ENCODE data around the gene CFB. TPM values are rescaled to one million over a fixed set of nuclear protein-coding genes. Genes with fewer than 3 reads are reported as not detected.
A peak's percentile ranks its signal among the peaks of the same experiment; 100 is the strongest.

The CFB gene
- total and polyA plus RNA-seq, 9 of the 15 experiments (the other 6 are each of a cell fraction or from before 2014, with no cell fraction given), result 0.08 to 0.91 (median 0.22) TPM; not detected in 4

GRCh38 chr6:31897612-31898382, 48.1 kb upstream of the CFB start, which contains the start of gene EHMT2 (continued):
- TF ChIP-seq PYGO2 (tag; IDR thresholded peaks at IDR 0.05), result no peak
- TF ChIP-seq THRB (CRISPR knock-in tag; conservative IDR thresholded peaks at IDR 0.05), result no peak
- TF ChIP-seq RBM15 (IDR thresholded peaks at IDR 0.05; ENCODE audit: insufficient read depth, low read length), result no peak
- TF ChIP-seq ADNP (tag; IDR thresholded peaks at IDR 0.05), result no peak
- TF ChIP-seq RNF2 (IDR thresholded peaks at IDR 0.05), result no peak
- no peak for TF ChIP-seq SMAD3 (CRISPR knock-in tag; conservative IDR thresholded peaks at IDR 0.05)
- TF ChIP-seq ZBTB12 (CRISPR knock-in tag; IDR thresholded peaks at IDR 0.05), result no peak
- TF ChIP-seq, protein P1, sequence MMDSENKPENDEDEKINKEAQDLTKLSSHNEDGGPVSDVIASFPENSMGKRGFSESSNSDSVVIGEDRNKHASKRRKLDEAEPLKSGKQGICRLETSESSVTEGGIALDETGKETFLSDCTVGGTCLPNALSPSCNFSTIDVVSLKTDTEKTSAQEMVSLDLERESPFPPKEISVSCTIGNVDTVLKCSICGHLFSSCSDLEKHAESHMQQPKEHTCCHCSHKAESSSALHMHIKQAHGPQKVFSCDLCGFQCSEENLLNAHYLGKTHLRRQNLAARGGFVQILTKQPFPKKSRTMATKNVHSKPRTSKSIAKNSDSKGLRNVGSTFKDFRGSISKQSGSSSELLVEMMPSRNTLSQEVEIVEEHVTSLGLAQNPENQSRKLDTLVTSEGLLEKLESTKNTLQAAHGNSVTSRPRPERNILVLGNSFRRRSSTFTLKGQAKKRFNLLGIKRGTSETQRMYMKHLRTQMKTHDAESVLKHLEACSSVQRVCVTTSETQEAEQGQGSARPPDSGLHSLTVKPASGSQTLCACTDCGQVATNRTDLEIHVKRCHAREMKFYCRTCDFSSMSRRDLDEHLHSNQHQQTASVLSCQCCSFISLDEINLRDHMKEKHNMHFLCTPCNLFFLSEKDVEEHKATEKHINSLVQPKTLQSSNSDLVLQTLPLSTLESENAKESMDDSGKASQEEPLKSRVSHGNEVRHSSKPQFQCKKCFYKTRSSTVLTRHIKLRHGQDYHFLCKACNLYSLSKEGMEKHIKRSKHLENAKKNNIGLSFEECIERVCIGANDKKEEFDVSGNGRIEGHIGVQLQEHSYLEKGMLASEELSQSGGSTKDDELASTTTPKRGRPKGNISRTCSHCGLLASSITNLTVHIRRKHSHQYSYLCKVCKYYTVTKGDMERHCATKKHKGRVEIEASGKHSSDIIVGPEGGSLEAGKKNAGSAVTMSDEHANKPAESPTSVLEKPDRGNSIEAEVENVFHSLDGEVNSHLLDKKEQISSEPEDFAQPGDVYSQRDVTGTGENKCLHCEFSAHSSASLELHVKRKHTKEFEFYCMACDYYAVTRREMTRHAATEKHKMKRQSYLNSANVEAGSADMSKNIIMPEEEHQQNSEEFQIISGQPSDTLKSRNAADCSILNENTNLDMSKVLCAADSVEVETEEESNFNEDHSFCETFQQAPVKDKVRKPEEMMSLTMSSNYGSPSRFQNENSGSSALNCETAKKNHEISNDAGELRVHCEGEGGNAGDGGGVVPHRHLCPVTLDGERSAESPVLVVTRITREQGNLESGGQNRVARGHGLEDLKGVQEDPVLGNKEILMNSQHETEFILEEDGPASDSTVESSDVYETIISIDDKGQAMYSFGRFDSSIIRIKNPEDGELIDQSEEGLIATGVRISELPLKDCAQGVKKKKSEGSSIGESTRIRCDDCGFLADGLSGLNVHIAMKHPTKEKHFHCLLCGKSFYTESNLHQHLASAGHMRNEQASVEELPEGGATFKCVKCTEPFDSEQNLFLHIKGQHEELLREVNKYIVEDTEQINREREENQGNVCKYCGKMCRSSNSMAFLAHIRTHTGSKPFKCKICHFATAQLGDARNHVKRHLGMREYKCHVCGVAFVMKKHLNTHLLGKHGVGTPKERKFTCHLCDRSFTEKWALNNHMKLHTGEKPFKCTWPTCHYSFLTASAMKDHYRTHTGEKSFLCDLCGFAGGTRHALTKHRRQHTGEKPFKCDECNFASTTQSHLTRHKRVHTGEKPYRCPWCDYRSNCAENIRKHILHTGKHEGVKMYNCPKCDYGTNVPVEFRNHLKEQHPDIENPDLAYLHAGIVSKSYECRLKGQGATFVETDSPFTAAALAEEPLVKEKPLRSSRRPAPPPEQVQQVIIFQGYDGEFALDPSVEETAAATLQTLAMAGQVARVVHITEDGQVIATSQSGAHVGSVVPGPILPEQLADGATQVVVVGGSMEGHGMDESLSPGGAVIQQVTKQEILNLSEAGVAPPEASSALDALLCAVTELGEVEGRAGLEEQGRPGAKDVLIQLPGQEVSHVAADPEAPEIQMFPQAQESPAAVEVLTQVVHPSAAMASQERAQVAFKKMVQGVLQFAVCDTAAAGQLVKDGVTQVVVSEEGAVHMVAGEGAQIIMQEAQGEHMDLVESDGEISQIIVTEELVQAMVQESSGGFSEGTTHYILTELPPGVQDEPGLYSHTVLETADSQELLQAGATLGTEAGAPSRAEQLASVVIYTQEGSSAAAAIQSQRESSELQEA (IDR thresholded peaks at IDR 0.05; ENCODE audit: low read depth), result no peak
- 0 out of 2 replicates have a peak, but pooled peaks have one; percentile 16 for TF ChIP-seq NBN (IDR thresholded peaks at IDR 0.05; ENCODE audit: low read depth)
- TF ChIP-seq ZNF830 (CRISPR knock-in tag; IDR thresholded peaks at IDR 0.05), result no peak; the same call in 1 of the 2 replicates
- no peak for TF ChIP-seq MAFG (tag; conservative IDR thresholded peaks at IDR 0.05)
- TF ChIP-seq NFRKB (IDR thresholded peaks at IDR 0.05; ENCODE audit: low read depth), result no peak
- no peak for TF ChIP-seq NFE2 (IDR thresholded peaks at IDR 0.05; ENCODE audit: low read depth)
- TF ChIP-seq YY1 (IDR thresholded peaks at IDR 0.05; ENCODE audit: borderline replicate concordance in 1 of 3, control insufficient read depth in 1 of 3, extremely low read depth in 1 of 3, insufficient read depth in 3 of 3, insufficient read length in 1 of 3, insufficient replicate concordance in 2 of 3, low read depth in 1 of 3, low read length in 2 of 3), result peak; percentile 63 to 91 (median 83)
- no peak for TF ChIP-seq CEBPG (CRISPR knock-in tag; IDR thresholded peaks at IDR 0.05)
- TF ChIP-seq CEBPG (tag; conservative IDR thresholded peaks at IDR 0.05 in 1 of 2, IDR thresholded peaks at IDR 0.05 in 1 of 2), result no peak
